ENCODE measurements around the gene FYTTD1. TPM values are rescaled to one million over a fixed set of nuclear protein-coding genes. Genes with fewer than 3 reads are reported as not detected.

Gene FYTTD1
- total RNA-seq, 2 experiments from 2014 or later = 47.6 to 57.8 TPM

DNA sequence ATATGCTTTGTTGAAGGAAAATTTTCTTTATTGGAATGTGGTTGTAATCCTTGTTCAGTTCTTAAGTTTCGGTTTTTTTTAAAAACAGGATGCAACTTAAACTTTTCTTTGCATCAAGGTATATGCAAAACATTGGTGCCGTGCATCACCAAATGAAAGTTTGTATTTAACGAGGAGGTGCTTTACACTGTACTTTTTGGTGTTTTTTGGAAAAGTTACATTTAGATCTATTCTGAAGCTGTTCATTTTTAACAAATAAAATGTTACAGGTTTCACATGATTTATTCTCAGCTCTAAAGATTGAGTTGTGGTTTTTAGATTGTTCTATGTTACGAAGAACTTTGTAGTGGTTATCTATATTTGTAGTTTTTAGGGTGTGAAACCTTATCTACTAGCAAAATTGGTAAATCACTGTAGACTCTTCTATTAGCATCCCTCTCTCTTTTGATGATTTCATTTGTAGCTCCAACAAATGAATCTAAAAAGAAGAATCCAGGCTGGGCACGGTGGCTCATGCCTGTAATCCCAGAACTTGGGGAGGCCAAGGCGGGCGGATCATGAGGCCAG is 34.4 kb downstream of the FYTTD1 start:
- H3K4me1 ChIP-seq (ENCODE audit: insufficient read depth, low read length, poor library complexity, severe bottlenecking) = peaks cover 20% of the 10 kb centered on the region
- no peak for TF ChIP-seq CTCF (conservative IDR thresholded peaks at IDR 0.05; ENCODE audit: low read length)
- TF ChIP-seq EZH2phosphoT487 (IDR thresholded peaks at IDR 0.05; ENCODE audit: borderline replicate concordance, low read depth, low read length) = no peak
- intact Hi-C loops (cut with micrococcal nuclease; ENCODE audit: unreplicated experiment) = no loop called here
- POLR2A ChIA-PET = interaction anchor here (0.6 to 2.2 kb wide), 10 partner anchors 10 to 1333 kb away, joined by 3 to 11 read pairs (median 3); no protein-coding TSS in a partner anchor
- CTCF ChIA-PET (ENCODE audit: unreplicated experiment) = no interaction called here
- H3K9me2 ChIP-seq (ENCODE audit: insufficient read depth, low read length) = no peaks in the 10 kb centered on the region
- H3K4me2 ChIP-seq (ENCODE audit: low read length) = peak overlapping the region; percentile 25
- peaks cover 37% of the 10 kb centered on the region for H3K36me3 ChIP-seq (ENCODE audit: insufficient read depth, low read length)
- no peak overlapping the region for H3K4me3 ChIP-seq (ENCODE audit: low read depth, low read length, poor library complexity, severe bottlenecking)
- no peaks in the 10 kb centered on the region for H3K9me3 ChIP-seq (ENCODE audit: low read length)
- no TSS peak for BruUV-seq (replicated peaks)
- H3K27ac ChIP-seq (ENCODE audit: low read depth, low read length, poor library complexity, severe bottlenecking) = no peak overlapping the region
- no peaks in the 10 kb centered on the region for H3K79me2 ChIP-seq (ENCODE audit: insufficient read depth, low read depth, low read length)
- no peaks in the 10 kb centered on the region for H4K20me1 ChIP-seq (ENCODE audit: insufficient read depth, low read length)
- H2AFZ ChIP-seq (ENCODE audit: low read length) = no peak overlapping the region
- DNase-seq (ENCODE audit: low spot score) = no peak

DNA sequence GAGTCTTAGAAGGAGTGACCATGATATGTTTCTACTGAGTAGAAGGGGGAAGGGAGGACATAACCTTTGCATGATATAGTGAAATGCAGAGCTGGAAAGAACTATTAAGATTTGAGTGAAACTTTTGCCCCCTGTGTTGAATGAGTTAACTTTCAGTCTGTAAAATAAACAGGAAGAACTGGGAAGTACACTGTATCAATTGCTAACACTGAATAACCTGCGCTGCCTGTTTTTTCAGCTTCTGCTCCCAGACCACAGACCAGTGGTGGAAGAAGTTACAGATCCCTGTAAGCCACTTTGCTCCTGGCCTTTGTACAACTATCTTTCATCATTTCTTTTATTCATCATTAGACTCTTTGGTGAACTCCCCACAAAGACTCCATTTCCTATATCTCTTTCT is 37.7 kb downstream of the FYTTD1 start:
- no peaks in the 10 kb centered on the region for H4K20me1 ChIP-seq (ENCODE audit: insufficient read depth, low read length)
- H3K79me2 ChIP-seq (ENCODE audit: insufficient read depth, low read depth, low read length) = peaks cover 9% of the 10 kb centered on the region; the same call in 1 of the 2 replicates
- no peak overlapping the region for H3K27ac ChIP-seq (ENCODE audit: low read depth, low read length, poor library complexity, severe bottlenecking)
- no TSS peak for BruUV-seq (replicated peaks)
- H2AFZ ChIP-seq (ENCODE audit: low read length) = no peak overlapping the region
- ChIA-PET CTCF (ENCODE audit: unreplicated experiment) (no interaction called here), POLR2A (interaction anchor here (0.9 to 1.3 kb wide), 3 partner anchors 8 to 17 kb away, joined by 3 read pairs; no protein-coding TSS in a partner anchor)
- TF ChIP-seq CTCF (conservative IDR thresholded peaks at IDR 0.05; ENCODE audit: low read length) (no peak), EZH2phosphoT487 (IDR thresholded peaks at IDR 0.05; ENCODE audit: borderline replicate concordance, low read depth, low read length) (no peak)
- H3K9me2 ChIP-seq (ENCODE audit: insufficient read depth, low read length) = no peaks in the 10 kb centered on the region
- H3K9me3 ChIP-seq (ENCODE audit: low read length) = no peaks in the 10 kb centered on the region
- H3K4me3 ChIP-seq (ENCODE audit: low read depth, low read length, poor library complexity, severe bottlenecking) = no peak overlapping the region
- peaks cover 12% of the 10 kb centered on the region for H3K36me3 ChIP-seq (ENCODE audit: insufficient read depth, low read length)
- DNase-seq (ENCODE audit: low spot score) = no peak
- peaks cover 35% of the 10 kb centered on the region for H3K4me1 ChIP-seq (ENCODE audit: insufficient read depth, low read length, poor library complexity, severe bottlenecking)
- no peak overlapping the region for H3K4me2 ChIP-seq (ENCODE audit: low read length)
- intact Hi-C loops (cut with micrococcal nuclease; ENCODE audit: unreplicated experiment) = no loop called here

DNA sequence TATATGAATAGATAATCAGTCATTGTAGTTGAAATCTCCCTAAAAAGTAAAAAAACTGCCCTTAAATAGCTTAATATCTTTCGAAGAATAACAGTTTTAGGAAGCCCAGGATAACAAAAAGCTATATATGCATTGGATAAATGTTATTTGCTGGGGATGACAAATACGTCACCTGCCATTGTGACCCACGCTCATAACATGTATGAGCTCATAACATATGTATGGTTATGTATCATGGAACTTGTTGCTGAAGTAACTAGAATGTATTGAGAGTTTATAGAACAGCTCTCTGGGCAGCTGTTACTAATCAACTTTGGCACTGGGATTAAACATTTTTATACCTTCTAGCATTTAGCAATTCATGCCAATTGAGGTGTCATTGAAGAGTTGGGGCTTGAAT is 39.6 kb downstream of the FYTTD1 start:
- Histone ChIP-seq H3K36me3 (ENCODE audit: insufficient read depth, low read length) (peaks cover 10% of the 10 kb centered on the region), H3K4me3 (ENCODE audit: low read depth, low read length, poor library complexity, severe bottlenecking) (no peak overlapping the region), H3K79me2 (ENCODE audit: insufficient read depth, low read depth, low read length) (peaks cover 28% of the 10 kb centered on the region; the same call in 1 of the 2 replicates), H3K9me3 (ENCODE audit: low read length) (no peaks in the 10 kb centered on the region), H3K27ac (ENCODE audit: low read depth, low read length, poor library complexity, severe bottlenecking) (no peak overlapping the region), H2AFZ (ENCODE audit: low read length) (peak overlapping the region; percentile 70; the same call in 1 of the 2 replicates), H3K9me2 (ENCODE audit: insufficient read depth, low read length) (no peaks in the 10 kb centered on the region), H4K20me1 (ENCODE audit: insufficient read depth, low read length) (peaks cover 8% of the 10 kb centered on the region; the same call in 1 of the 2 replicates), H3K4me2 (ENCODE audit: low read length) (peak overlapping the region; percentile 95), H3K4me1 (ENCODE audit: insufficient read depth, low read length, poor library complexity, severe bottlenecking) (peaks cover 36% of the 10 kb centered on the region)
- CTCF ChIA-PET (ENCODE audit: unreplicated experiment) = interaction anchor here (0.9 kb wide), 1 partner anchor 58 kb away, joined by 3 read pairs; no protein-coding TSS in a partner anchor
- no peak for DNase-seq (ENCODE audit: low spot score)
- intact Hi-C loops (cut with micrococcal nuclease; ENCODE audit: unreplicated experiment) = no loop called here
- TF ChIP-seq CTCF (conservative IDR thresholded peaks at IDR 0.05; ENCODE audit: low read length) = no peak
- TF ChIP-seq EZH2phosphoT487 (IDR thresholded peaks at IDR 0.05; ENCODE audit: borderline replicate concordance, low read depth, low read length) = no peak
- no TSS peak for BruUV-seq (replicated peaks)
- POLR2A ChIA-PET = interaction anchor here (0.8 to 1.1 kb wide), 7 partner anchors 9 to 40 kb away, joined by 3 to 5 read pairs (median 4); no protein-coding TSS in a partner anchor
